Tibial nerve (tissue), 4 donors: ENCODE results near the gene MBD5.

Experiments used
- CTCF ChIP-seq, 5 experiments: fragments of 200-600 bp in 3 of 5; fragments of 450-650 bp in 2 of 5; sonication (generic) in 3 of 5; IDR thresholded peaks; one replicate each; pipeline ENCODE4 v1.5.1; 2016 to 2019; ENCODE audit warnings: antibody characterized with exemption in 5 of 5, mild to moderate bottlenecking in 3 of 5, moderate library complexity in 2 of 5
- EP300 ChIP-seq, 2 donors: sonication (generic); formaldehyde crosslinking; IDR thresholded peaks; one replicate each; pipeline ENCODE4 v1.6.1; 2017; ENCODE audit warnings: antibody characterized with exemption in 2 of 2, mild to moderate bottlenecking in 1 of 2
- POLR2A ChIP-seq, 2 donors: fragments of 450-650 bp; IDR thresholded peaks; one replicate each; pipeline ENCODE4 v1.6.1; 2017; ENCODE audit warnings: antibody characterized with exemption in 2 of 2, mild to moderate bottlenecking in 2 of 2, moderate library complexity in 2 of 2

DNA sequence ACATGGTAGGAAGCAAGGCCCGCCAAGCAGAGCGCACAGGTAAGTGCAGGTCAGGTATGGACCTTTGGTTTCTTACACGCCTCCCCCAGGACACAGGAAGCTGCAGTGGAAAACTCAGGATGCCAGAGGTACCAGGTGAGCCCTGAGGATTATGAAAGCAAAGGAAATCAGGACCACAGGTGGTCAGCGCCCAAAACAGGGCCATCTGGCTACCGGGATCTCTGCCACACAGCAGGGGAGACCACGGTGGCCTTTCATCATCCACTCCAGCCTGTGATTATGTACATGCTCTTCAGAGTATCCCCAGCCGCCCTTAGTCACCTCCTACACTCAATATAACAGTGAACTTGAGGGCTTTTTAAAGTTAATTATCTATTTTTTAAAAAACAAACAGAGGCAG, 498.1 kb downstream of the MBD5 start:
- no peak for TF ChIP-seq CTCF (IDR thresholded peaks at IDR 0.05)
- no peak for TF ChIP-seq POLR2A (IDR thresholded peaks at IDR 0.05)
- TF ChIP-seq EP300 (IDR thresholded peaks at IDR 0.05), result no peak
